ENCODE measurements around the gene SH3BP2. TPM values are rescaled to one million over a fixed set of nuclear protein-coding genes. Genes with fewer than 3 reads are reported as not detected.

Gene SH3BP2
- total RNA-seq, 1 experiment from 2014 or later, result 10.9 TPM

DNA sequence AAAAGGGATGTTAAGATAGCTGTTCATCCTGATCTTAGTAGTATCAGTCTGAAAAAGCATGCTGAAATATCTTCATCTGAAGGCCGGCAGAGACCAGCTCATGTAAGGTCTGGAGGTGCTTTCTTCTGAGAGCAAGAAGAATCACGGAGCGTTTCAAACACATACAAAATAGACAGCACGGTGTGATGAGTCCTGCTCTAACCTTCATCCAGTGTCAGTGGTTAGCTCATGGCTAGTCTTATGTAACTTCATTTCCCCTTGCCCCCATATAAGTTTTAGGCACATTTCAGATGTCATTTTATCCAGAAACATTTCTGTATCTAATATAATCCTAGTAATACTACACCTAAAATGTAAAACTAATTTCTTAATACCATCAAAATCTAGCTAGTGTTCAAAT, 78.6 kb downstream of the SH3BP2 start:
- no peak for DNase-seq (ENCODE audit: low spot score)

DNA sequence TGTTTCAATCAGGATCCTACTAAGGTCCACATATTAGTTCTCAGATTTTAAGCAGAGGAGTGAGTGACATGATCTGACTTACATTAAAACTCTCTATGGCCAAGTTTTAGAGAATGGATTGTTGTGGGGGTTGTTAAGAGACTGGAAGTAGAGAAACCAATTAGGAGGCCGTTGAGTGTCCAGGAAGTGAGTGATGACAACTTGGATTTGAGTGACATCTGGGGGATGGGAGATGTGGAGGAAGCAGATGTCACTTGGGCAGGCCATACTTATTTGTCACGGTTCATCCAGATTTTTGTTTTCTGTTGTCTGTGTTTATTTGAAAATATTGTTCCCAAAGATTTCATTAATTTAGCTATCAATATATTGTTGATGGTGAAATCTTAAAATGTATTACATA, 79.0 kb downstream of the SH3BP2 start:
- DNase-seq (ENCODE audit: low spot score), result no peak

- no peak for DNase-seq (ENCODE audit: low spot score)
Observed at GRCh38 chr4:2873329-2873728, 80.4 kb downstream of the SH3BP2 start.

GRCh38 chr4:2874861-2875260, 82.0 kb downstream of the SH3BP2 start:
- no peak for DNase-seq (ENCODE audit: low spot score)

DNA sequence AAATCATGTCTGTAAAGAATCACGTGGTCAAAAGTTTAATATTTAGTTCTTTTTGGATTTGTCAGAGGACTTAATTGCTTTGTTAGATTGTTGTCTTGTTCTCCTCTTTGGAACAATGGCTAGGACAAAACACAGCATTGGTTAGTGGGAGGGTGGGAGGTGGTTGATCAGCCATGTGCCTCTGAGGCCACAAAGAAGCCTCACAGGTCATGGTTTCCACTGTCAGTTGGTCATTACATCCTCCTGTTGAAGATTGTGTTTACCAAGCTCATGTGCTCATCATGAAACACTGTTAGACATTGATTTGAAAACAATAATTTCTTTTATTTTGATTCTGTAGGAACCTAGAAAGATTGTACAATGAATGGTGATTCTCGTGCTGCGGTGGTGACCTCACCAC, 82.7 kb downstream of the SH3BP2 start:
- DNase-seq (ENCODE audit: low spot score), result no peak

DNA sequence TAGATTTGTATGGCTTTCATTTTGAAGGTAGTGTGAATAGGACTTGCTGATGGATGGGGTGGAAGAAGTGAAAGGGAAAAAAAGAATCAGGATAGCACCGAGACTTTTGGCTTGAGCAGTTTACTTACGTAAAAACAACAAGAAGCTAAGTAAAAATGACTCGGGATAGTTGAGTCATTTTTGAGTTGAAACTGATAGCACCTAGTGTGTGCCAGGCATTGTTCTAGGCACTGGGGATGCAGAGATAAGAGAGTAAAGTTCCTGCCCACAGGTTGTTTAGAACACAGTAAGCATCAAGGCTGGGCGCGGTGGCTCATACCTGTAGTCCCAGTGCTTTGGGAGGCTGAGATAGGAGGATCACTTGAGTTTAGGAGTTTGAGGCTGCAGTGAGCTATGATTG, 85.5 kb downstream of the SH3BP2 start:
- DNase-seq (ENCODE audit: low spot score), result no peak

- no peak for DNase-seq (ENCODE audit: low spot score)
Observed at GRCh38 chr4:2879026-2879425, 86.1 kb downstream of the SH3BP2 start.

- no peak for DNase-seq (ENCODE audit: low spot score)
Observed at GRCh38 chr4:2881431-2881830, 88.5 kb downstream of the SH3BP2 start.

GRCh38 chr4:2882341-2882740, 89.5 kb downstream of the SH3BP2 start:
- no peak for DNase-seq (ENCODE audit: low spot score)

GRCh38 chr4:2886161-2886560, 93.3 kb downstream of the SH3BP2 start:
- no peak for DNase-seq (ENCODE audit: low spot score)

- DNase-seq (ENCODE audit: low spot score), result no peak
Observed at GRCh38 chr4:2886622-2887021, 93.7 kb downstream of the SH3BP2 start.

- DNase-seq (ENCODE audit: low spot score), result no peak
Observed at GRCh38 chr4:2887343-2887742, 94.5 kb downstream of the SH3BP2 start.

DNA sequence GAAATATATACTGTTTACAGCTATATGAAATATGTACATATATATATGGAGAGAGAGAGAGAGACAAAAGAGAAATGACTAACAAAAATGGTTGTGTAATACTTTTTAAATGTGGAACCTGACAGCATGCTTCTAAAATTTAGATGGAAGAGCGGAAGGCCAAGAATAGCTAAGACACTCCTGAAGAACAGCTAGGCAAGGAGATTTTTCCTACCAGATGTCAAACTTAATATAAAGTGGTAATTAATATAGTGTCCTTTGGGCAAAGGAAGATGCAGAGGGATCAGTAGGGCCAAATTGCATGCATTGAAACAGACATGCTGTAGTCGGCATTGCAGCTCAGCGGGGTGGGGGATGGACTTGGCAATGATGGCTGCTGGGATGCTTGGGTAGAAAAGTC, 96.0 kb downstream of the SH3BP2 start:
- DNase-seq (ENCODE audit: low spot score), result no peak

Other genes with a start within 250 kb of the SH3BP2 start
- 45.7 and 46.8 TPM in 2 replicates for gene TNIP2, start 36.7 kb upstream of the SH3BP2 start, total RNA-seq (2014; rRNA removed; shearing (Covaris generic))
- gene ADD1, start 50.8 kb downstream of the SH3BP2 start, total RNA-seq (2014; rRNA removed; shearing (Covaris generic)), result 117 and 125 TPM in 2 replicates
- 15.8 and 18.8 TPM in 2 replicates for gene NOP14, start 170.3 kb downstream of the SH3BP2 start, total RNA-seq (2014; rRNA removed; shearing (Covaris generic))
- gene GRK4, start 170.5 kb downstream of the SH3BP2 start, total RNA-seq (2014; rRNA removed; shearing (Covaris generic)), result 1.6 and 3.3 TPM in 2 replicates